GM23338 (cell line): ENCODE data around the gene ETV2. TPM values are rescaled to one million over a fixed set of nuclear protein-coding genes. Genes with fewer than 3 reads are reported as not detected.

Experiments
- ATAC-seq: fragments of 200-7000 bp; cut with Tn5 transposase; 3 replicates; pipeline ENCODE4 v1.9.1; 2020
- DNase-seq: peaks from one replicate; pipeline ENCODE4 v3.0.0-alpha.2; 2015; ENCODE audit warnings: low spot score
- H2AFZ ChIP-seq: fragments of 200-600 bp; sonication (generic); 2 replicates; pipeline ENCODE4 v1.8.0; 2016; ENCODE audit warnings: antibody characterized with exemption, mild to moderate bottlenecking, moderate library complexity
- H3F3A ChIP-seq: fragments of 200-600 bp; sonication (generic); replicated peaks from 2 replicates; pipeline ENCODE4 v1.8.0; 2017; ENCODE audit warnings: antibody characterized with exemption, mixed run types, low read depth
- H3K27ac ChIP-seq: fragments of 200-600 bp; sonication (generic); 2 replicates; pipeline ENCODE4 v1.6.1; 2016; ENCODE audit warnings: low read depth
- H3K27me3 ChIP-seq: fragments of 200-600 bp; sonication (generic); 2 replicates; pipeline ENCODE4 v1.8.0; 2016; ENCODE audit warnings: mild to moderate bottlenecking, mixed run types, moderate library complexity; ENCODE audit not compliant: insufficient read depth
- H3K36me3 ChIP-seq: fragments of 200-600 bp; sonication (generic); 2 replicates; pipeline ENCODE4 v1.8.0; 2016; ENCODE audit warnings: mild to moderate bottlenecking; ENCODE audit not compliant: insufficient read depth
- H3K4me1 ChIP-seq: fragments of 200-600 bp; sonication (generic); 2 replicates; pipeline ENCODE4 v1.8.0; 2016; ENCODE audit warnings: mild to moderate bottlenecking, moderate library complexity; ENCODE audit not compliant: insufficient read depth
- H3K4me2 ChIP-seq: fragments of 200-600 bp; sonication (generic); 2 replicates; pipeline ENCODE4 v1.7.1; 2017; ENCODE audit warnings: mixed run types
- H3K4me3 ChIP-seq: fragments of 200-600 bp; sonication (generic); 2 replicates; pipeline ENCODE4 v1.6.1; 2016; ENCODE audit warnings: mixed run types
- H3K79me2 ChIP-seq: fragments of 200-600 bp; sonication (generic); replicated peaks from 2 replicates; pipeline ENCODE4 v1.8.0; 2017; ENCODE audit warnings: mild to moderate bottlenecking; ENCODE audit not compliant: insufficient read depth
- H3K9me2 ChIP-seq: fragments of 200-600 bp; sonication (generic); 2 replicates; pipeline ENCODE4 v1.8.0; 2017; ENCODE audit not compliant: insufficient read depth
- H4K20me1 ChIP-seq: fragments of 200-600 bp; sonication (generic); replicated peaks from 2 replicates; pipeline ENCODE4 v1.8.0; 2017; ENCODE audit warnings: mild to moderate bottlenecking; ENCODE audit not compliant: insufficient read depth
- H3K27ac Mint-ChIP-seq: 2 replicates; pipeline ENCODE4 v1.8.0; 2020; ENCODE audit warnings: inconsistent platforms, mild to moderate bottlenecking, moderate library complexity, mixed read lengths
- H3K27me3 Mint-ChIP-seq: 3 replicates; pipeline ENCODE4 v1.8.0; 2022; ENCODE audit warnings: low read depth, mild to moderate bottlenecking, moderate library complexity, mixed read lengths, inconsistent platforms; ENCODE audit not compliant: insufficient read depth, poor library complexity
- H3K36me3 Mint-ChIP-seq: 3 replicates; pipeline ENCODE4 v1.8.0; 2021; ENCODE audit warnings: low read depth, mild to moderate bottlenecking, inconsistent platforms, moderate library complexity, mixed read lengths
- H3K4me1 Mint-ChIP-seq: 3 replicates; pipeline ENCODE4 v1.8.0; 2020; ENCODE audit warnings: mild to moderate bottlenecking, inconsistent platforms, mixed read lengths
- H3K4me3 Mint-ChIP-seq: 3 replicates; pipeline ENCODE4 v1.8.0; 2021; ENCODE audit warnings: moderate library complexity, mild to moderate bottlenecking, inconsistent platforms, mixed read lengths
- H3K9me3 Mint-ChIP-seq: 3 replicates; pipeline ENCODE4 v1.8.0; 2020; ENCODE audit warnings: moderate library complexity, mild to moderate bottlenecking, inconsistent platforms, mixed read lengths
- CREB1 ChIP-seq: fragments of 250-450 bp; sonication (Bioruptor Pico); IDR thresholded peaks from 2 replicates; pipeline ENCODE4 v1.5.0; 2020; ENCODE audit warnings: low read depth, mild to moderate bottlenecking, moderate library complexity
- EZH2 ChIP-seq: fragments of 200-600 bp; sonication (generic); IDR thresholded peaks from one replicate; pipeline ENCODE4 v1.8.0; 2017; ENCODE audit warnings: antibody characterized with exemption, mild to moderate bottlenecking, low read depth; ENCODE audit not compliant: unreplicated experiment
- EZH2phosphoT487 ChIP-seq: fragments of 200-600 bp; sonication (generic); IDR thresholded peaks from one replicate; pipeline ENCODE4 v1.8.1; 2018; ENCODE audit warnings: antibody characterized with exemption; ENCODE audit not compliant: unreplicated experiment
- NANOG ChIP-seq: IDR thresholded peaks from 2 replicates; pipeline ENCODE4 v1.6.1; 2016; ENCODE audit warnings: antibody characterized with exemption, borderline replicate concordance
- POLR2AphosphoS5 ChIP-seq: IDR thresholded peaks from 2 replicates; pipeline ENCODE4 v1.6.1; 2016; ENCODE audit warnings: antibody characterized with exemption, low read depth
- ZNF331 ChIP-seq: fragments of 250-450 bp; sonication (Bioruptor Pico); IDR thresholded peaks from 2 replicates; pipeline ENCODE4 v1.5.0; 2020; ENCODE audit warnings: low read depth, mild to moderate bottlenecking, moderate library complexity
- polyA plus RNA-seq: library from polyadenylated mRNA; unstranded; fragments of >200 nt; fragmentation: Nextera tagmentation; extraction: Ambion mirVana; gene quantifications from 2 replicates; pipeline ENCODE4 v1.2.1, GENCODE V29; 2016
- total RNA-seq: library from RNA; depleted of rRNA; stranded (reverse); fragments of >200 nt; shearing (Covaris generic); gene quantifications from 2 replicates; pipeline ENCODE4 v1.2.3, GENCODE V29; 2014
- TF ChIP-seq, protein P1 (sequence below): fragments of 250-450 bp; sonication (Bioruptor Pico); IDR thresholded peaks from 2 replicates; pipeline ENCODE4 v1.5.0; 2020; ENCODE audit warnings: mild to moderate bottlenecking, moderate library complexity
- TF ChIP-seq, protein P2 (sequence below): IDR thresholded peaks from one replicate; pipeline ENCODE4 v1.6.1; 2018; ENCODE audit warnings: antibody characterized with exemption; ENCODE audit not compliant: unreplicated experiment

Gene ETV2
- total and polyA plus RNA-seq, 2 experiments from 2014 or later: 0.87 to 1.5 TPM

DNA sequence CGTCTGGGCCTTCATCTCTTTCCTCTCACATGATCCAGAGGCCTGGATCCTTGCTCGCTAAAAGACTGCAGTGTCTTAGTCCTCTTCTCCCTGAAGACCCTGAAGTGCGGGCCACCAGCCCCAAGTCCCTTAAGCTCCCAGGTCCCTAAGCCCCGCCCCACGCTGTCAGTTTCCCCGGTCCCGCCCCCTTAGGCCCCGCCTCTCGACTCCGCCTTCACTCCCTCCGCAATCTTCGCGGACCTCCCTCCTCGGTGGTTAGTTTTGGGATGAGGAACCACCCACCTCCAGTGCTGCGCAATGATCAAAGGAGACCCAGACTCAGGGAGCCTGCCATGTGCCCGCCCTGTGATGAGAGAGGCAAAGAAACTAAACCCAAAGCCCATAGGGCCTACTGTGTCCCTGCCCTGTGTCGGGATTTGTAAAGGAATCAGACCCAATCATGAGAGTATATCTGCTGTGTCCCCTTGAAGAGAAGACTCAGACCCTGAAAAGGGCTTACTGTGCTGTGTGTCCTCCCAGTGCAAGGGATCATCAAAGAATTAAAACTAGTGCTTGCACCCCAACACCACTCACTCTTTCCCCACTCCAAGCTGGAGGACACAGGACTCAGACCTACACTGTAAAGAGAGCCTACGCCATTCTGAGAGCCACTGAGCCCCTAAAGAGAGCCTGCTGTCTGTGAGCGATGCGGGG is 3.6 kb downstream of the ETV2 start:
- TF ChIP-seq EZH2: no peak
- TF ChIP-seq ZNF331 (CRISPR knock-in tag): no peak
- TF ChIP-seq POLR2AphosphoS5: peak; percentile 69
- no peak for TF ChIP-seq EZH2phosphoT487
- H3K27ac Mint-ChIP-seq: peak overlapping the region; percentile 61; the same call in 1 of the 2 replicates
- Histone ChIP-seq H3K4me2 (peak overlapping the region; percentile 95), H3K4me3 (peak overlapping the region; percentile 78), H4K20me1 (no peaks in the 10 kb centered on the region), H3K79me2 (peaks cover 18% of the 10 kb centered on the region), H3K27ac (no peak overlapping the region), H3K36me3 (no peaks in the 10 kb centered on the region), H3K27me3 (peaks cover 27% of the 10 kb centered on the region; the same call in 1 of the 2 replicates), H2AFZ (peak overlapping the region; percentile 93), H3F3A (0 out of 2 replicates have a peak, but pooled peaks cover 8% of the 10 kb centered on the region), H3K9me2 (no peaks in the 10 kb centered on the region), H3K4me1 (peaks cover 26% of the 10 kb centered on the region)
- DNase-seq: peak; percentile 97
- H3K27me3 Mint-ChIP-seq: peaks cover 28% of the 10 kb centered on the region
- H3K9me3 Mint-ChIP-seq: no peaks in the 10 kb centered on the region
- H3K36me3 Mint-ChIP-seq: no peaks in the 10 kb centered on the region; the same call in 2 of the 3 replicates
- H3K4me3 Mint-ChIP-seq: peak overlapping the region; percentile 83
- ATAC-seq: peak; percentile 19
- H3K4me1 Mint-ChIP-seq: peaks cover 29% of the 10 kb centered on the region

DNA sequence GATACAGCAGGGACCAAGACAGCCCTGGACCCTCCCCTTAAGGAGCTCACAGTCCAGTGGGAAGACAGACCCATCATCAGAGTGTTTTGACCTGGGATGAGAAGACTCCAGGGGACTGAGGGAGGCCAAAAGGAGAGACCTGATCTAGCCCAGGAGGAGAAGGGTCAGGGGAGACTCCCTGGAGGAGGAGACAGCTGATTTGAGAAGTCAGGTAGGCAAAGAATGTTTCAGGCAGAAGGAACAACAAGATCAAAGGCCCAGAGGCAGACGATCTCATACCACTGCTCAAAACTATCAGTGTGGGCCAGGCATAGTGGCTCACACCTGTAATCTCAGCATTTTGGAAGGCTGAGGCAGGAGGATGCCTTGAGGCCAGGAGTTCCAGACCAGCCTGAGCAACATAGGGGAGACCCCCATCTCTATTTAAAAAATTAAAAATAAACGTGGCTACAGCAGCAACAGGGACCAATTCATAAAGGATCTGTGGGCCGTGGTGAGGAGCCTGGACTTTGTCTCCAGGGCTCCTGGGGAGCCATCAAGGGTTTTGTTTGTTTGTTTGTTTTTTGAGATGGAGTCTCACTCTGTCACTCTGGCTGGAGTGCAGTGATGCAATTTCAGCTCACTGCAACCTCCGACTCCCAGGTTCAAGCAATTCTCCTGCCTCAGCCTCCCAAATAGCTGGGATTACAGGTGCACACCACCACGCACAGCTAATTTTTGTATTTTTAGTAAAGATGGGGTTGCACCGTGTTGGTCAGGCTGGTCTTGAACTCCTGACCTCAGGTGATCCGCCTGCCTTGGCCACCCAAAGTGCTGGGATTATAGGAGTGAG is 4.4 kb downstream of the ETV2 start:
- Mint-ChIP-seq H3K9me3 (no peaks in the 10 kb centered on the region), H3K27ac (no peak overlapping the region)

More for the DNA sequence above, 4.4 kb downstream of the ETV2 start:
- Histone ChIP-seq H3K4me3 (peak overlapping the region; percentile 78), H3K27ac (no peak overlapping the region), H3K27me3 (peaks cover 27% of the 10 kb centered on the region; the same call in 1 of the 2 replicates), H3K36me3 (no peaks in the 10 kb centered on the region), H3F3A (0 out of 2 replicates have a peak, but pooled peaks cover 12% of the 10 kb centered on the region), H4K20me1 (peaks cover 3% of the 10 kb centered on the region; the same call in 1 of the 2 replicates), H3K4me2 (peak overlapping the region; percentile 95), H3K4me1 (peaks cover 24% of the 10 kb centered on the region), H3K9me2 (no peaks in the 10 kb centered on the region), H3K79me2 (peaks cover 21% of the 10 kb centered on the region), H2AFZ (peak overlapping the region; percentile 81; the same call in 1 of the 2 replicates)
- TF ChIP-seq, protein P1, sequence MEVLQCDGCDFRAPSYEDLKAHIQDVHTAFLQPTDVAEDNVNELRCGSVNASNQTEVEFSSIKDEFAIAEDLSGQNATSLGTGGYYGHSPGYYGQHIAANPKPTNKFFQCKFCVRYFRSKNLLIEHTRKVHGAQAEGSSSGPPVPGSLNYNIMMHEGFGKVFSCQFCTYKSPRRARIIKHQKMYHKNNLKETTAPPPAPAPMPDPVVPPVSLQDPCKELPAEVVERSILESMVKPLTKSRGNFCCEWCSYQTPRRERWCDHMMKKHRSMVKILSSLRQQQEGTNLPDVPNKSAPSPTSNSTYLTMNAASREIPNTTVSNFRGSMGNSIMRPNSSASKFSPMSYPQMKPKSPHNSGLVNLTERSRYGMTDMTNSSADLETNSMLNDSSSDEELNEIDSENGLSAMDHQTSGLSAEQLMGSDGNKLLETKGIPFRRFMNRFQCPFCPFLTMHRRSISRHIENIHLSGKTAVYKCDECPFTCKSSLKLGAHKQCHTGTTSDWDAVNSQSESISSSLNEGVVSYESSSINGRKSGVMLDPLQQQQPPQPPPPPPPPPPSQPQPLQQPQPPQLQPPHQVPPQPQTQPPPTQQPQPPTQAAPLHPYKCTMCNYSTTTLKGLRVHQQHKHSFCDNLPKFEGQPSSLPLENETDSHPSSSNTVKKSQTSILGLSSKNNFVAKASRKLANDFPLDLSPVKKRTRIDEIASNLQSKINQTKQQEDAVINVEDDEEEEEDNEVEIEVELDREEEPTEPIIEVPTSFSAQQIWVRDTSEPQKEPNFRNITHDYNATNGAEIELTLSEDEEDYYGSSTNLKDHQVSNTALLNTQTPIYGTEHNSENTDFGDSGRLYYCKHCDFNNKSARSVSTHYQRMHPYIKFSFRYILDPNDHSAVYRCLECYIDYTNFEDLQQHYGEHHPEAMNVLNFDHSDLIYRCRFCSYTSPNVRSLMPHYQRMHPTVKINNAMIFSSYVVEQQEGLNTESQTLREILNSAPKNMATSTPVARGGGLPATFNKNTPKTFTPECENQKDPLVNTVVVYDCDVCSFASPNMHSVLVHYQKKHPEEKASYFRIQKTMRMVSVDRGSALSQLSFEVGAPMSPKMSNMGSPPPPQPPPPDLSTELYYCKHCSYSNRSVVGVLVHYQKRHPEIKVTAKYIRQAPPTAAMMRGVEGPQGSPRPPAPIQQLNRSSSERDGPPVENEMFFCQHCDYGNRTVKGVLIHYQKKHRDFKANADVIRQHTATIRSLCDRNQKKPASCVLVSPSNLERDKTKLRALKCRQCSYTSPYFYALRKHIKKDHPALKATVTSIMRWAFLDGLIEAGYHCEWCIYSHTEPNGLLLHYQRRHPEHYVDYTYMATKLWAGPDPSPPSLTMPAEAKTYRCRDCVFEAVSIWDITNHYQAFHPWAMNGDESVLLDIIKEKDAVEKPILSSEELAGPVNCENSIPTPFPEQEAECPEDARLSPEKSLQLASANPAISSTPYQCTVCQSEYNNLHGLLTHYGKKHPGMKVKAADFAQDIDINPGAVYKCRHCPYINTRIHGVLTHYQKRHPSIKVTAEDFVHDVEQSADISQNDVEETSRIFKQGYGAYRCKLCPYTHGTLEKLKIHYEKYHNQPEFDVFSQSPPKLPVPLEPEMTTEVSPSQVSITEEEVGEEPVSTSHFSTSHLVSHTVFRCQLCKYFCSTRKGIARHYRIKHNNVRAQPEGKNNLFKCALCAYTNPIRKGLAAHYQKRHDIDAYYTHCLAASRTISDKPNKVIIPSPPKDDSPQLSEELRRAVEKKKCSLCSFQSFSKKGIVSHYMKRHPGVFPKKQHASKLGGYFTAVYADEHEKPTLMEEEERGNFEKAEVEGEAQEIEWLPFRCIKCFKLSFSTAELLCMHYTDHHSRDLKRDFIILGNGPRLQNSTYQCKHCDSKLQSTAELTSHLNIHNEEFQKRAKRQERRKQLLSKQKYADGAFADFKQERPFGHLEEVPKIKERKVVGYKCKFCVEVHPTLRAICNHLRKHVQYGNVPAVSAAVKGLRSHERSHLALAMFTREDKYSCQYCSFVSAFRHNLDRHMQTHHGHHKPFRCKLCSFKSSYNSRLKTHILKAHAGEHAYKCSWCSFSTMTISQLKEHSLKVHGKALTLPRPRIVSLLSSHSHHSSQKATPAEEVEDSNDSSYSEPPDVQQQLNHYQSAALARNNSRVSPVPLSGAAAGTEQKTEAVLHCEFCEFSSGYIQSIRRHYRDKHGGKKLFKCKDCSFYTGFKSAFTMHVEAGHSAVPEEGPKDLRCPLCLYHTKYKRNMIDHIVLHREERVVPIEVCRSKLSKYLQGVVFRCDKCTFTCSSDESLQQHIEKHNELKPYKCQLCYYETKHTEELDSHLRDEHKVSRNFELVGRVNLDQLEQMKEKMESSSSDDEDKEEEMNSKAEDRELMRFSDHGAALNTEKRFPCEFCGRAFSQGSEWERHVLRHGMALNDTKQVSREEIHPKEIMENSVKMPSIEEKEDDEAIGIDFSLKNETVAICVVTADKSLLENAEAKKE (CRISPR knock-in tag): no peak
- TF ChIP-seq NANOG (no peak), EZH2 (no peak), CREB1 (CRISPR knock-in tag) (no peak)
- TF ChIP-seq, protein P2, sequence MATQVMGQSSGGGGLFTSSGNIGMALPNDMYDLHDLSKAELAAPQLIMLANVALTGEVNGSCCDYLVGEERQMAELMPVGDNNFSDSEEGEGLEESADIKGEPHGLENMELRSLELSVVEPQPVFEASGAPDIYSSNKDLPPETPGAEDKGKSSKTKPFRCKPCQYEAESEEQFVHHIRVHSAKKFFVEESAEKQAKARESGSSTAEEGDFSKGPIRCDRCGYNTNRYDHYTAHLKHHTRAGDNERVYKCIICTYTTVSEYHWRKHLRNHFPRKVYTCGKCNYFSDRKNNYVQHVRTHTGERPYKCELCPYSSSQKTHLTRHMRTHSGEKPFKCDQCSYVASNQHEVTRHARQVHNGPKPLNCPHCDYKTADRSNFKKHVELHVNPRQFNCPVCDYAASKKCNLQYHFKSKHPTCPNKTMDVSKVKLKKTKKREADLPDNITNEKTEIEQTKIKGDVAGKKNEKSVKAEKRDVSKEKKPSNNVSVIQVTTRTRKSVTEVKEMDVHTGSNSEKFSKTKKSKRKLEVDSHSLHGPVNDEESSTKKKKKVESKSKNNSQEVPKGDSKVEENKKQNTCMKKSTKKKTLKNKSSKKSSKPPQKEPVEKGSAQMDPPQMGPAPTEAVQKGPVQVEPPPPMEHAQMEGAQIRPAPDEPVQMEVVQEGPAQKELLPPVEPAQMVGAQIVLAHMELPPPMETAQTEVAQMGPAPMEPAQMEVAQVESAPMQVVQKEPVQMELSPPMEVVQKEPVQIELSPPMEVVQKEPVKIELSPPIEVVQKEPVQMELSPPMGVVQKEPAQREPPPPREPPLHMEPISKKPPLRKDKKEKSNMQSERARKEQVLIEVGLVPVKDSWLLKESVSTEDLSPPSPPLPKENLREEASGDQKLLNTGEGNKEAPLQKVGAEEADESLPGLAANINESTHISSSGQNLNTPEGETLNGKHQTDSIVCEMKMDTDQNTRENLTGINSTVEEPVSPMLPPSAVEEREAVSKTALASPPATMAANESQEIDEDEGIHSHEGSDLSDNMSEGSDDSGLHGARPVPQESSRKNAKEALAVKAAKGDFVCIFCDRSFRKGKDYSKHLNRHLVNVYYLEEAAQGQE: no peak
- peaks cover 1% of the 10 kb centered on the region for H3K36me3 Mint-ChIP-seq
- H3K4me1 Mint-ChIP-seq: peaks cover 29% of the 10 kb centered on the region
- peak overlapping the region; percentile 83; the same call in 1 of the 3 replicates for H3K4me3 Mint-ChIP-seq
- peak; percentile 29 for DNase-seq
- no peak for ATAC-seq
- peaks cover 30% of the 10 kb centered on the region for H3K27me3 Mint-ChIP-seq
